ENCODE measurements around the gene C18orf32.

C18orf32 gene

GRCh38 chr18:49486953-49487710, at the start of gene C18orf32:
Gene C18orf32, minus strand, starts transcription at chr18:49487234. Its CDS starts 3,486 bp downstream, at chr18:49483748.
- Histone ChIP-seq H3K27me3 (ENCODE audit: insufficient read depth, poor library complexity, severe bottlenecking) (no peaks in the 10 kb centered on the region), H3K4me1 (ENCODE audit: insufficient read depth, poor library complexity, severe bottlenecking) (peaks cover 23% of the 10 kb centered on the region), H3K27ac (ENCODE audit: poor library complexity, severe bottlenecking) (peak within 1 kb of the TSS; percentile 88), H3K36me3 (ENCODE audit: low read depth) (peaks cover 68% of the 10 kb centered on the region), H3K4me3 (ENCODE audit: severe bottlenecking) (peak within 1 kb of the TSS; percentile 59), H3K9me3 (ENCODE audit: severe bottlenecking) (no peaks in the 10 kb centered on the region)
- ATAC-seq (ENCODE audit: low read depth) (peak; percentile 91), DNase-seq (ENCODE audit: low spot score) (peak; percentile 96)
- no peak for TF ChIP-seq CTCF (IDR thresholded peaks at IDR 0.05; ENCODE audit: poor library complexity, severe bottlenecking)

GRCh38 chr18:49534846-49535601, 48.0 kb upstream of the C18orf32 start:
- DNase-seq (ENCODE audit: low spot score) (no peak), ATAC-seq (ENCODE audit: low read depth) (no peak)
- H3K9me3 ChIP-seq (ENCODE audit: severe bottlenecking), result no peaks in the 10 kb centered on the region
- no peaks in the 10 kb centered on the region for H3K4me1 ChIP-seq (ENCODE audit: insufficient read depth, poor library complexity, severe bottlenecking)
- H3K36me3 ChIP-seq (ENCODE audit: low read depth), result no peaks in the 10 kb centered on the region
- no peaks in the 10 kb centered on the region for H3K27me3 ChIP-seq (ENCODE audit: insufficient read depth, poor library complexity, severe bottlenecking)
- no peak overlapping the region for H3K27ac ChIP-seq (ENCODE audit: poor library complexity, severe bottlenecking)
- no peak for TF ChIP-seq CTCF (IDR thresholded peaks at IDR 0.05; ENCODE audit: poor library complexity, severe bottlenecking)
- H3K4me3 ChIP-seq (ENCODE audit: severe bottlenecking), result no peak overlapping the region

- no peak for DNase-seq (ENCODE audit: low spot score)
- no peaks in the 10 kb centered on the region for H3K4me1 ChIP-seq (ENCODE audit: insufficient read depth, poor library complexity, severe bottlenecking)
- no peak for TF ChIP-seq CTCF (IDR thresholded peaks at IDR 0.05; ENCODE audit: poor library complexity, severe bottlenecking)
- H3K4me3 ChIP-seq (ENCODE audit: severe bottlenecking), result no peak overlapping the region
- ATAC-seq (ENCODE audit: low read depth), result no peak
- no peaks in the 10 kb centered on the region for H3K36me3 ChIP-seq (ENCODE audit: low read depth)
- no peak overlapping the region for H3K27ac ChIP-seq (ENCODE audit: poor library complexity, severe bottlenecking)
- no peaks in the 10 kb centered on the region for H3K27me3 ChIP-seq (ENCODE audit: insufficient read depth, poor library complexity, severe bottlenecking)
- H3K9me3 ChIP-seq (ENCODE audit: severe bottlenecking), result no peaks in the 10 kb centered on the region
These were observed 44.7 kb upstream of the C18orf32 start for GRCh38 chr18:49531678-49532153.

- TF ChIP-seq CTCF (IDR thresholded peaks at IDR 0.05; ENCODE audit: poor library complexity, severe bottlenecking), result no peak
- no peak overlapping the region for H3K27ac ChIP-seq (ENCODE audit: poor library complexity, severe bottlenecking)
- H3K36me3 ChIP-seq (ENCODE audit: low read depth), result no peaks in the 10 kb centered on the region
- ATAC-seq (ENCODE audit: low read depth), result no peak
- no peaks in the 10 kb centered on the region for H3K4me1 ChIP-seq (ENCODE audit: insufficient read depth, poor library complexity, severe bottlenecking)
- no peaks in the 10 kb centered on the region for H3K27me3 ChIP-seq (ENCODE audit: insufficient read depth, poor library complexity, severe bottlenecking)
- H3K4me3 ChIP-seq (ENCODE audit: severe bottlenecking), result no peak overlapping the region
- no peaks in the 10 kb centered on the region for H3K9me3 ChIP-seq (ENCODE audit: severe bottlenecking)
- DNase-seq (ENCODE audit: low spot score), result no peak
These were observed 42.6 kb upstream of the C18orf32 start for GRCh38 chr18:49529596-49529995.
